ENCODE results near the gene RAPSN.

Gene RAPSN

DNA sequence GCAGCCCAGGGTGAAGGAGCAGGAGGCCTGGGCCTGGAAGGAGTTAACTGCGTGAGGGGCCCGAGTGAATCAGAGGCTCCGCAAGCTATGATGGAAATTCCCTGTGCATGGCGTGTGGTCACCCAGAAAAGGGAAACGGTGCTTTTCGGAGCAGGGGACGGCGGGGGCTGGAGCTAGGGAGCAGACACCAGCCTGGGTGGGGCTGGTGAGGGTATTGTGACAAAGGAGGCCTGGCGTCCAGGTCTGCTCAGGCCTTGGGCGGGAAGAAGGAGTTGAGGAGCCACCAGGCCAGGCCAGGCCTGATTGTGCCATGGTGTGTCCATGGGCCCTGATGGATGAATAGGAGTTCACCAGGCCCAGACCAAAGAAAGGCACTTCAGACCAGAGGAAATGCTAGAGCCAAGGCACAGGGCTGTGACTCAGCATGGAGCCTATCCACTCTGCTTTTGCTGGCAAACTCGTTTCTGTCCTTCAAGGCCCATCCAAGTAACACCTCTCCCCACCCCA lies 57.8 kb downstream of the RAPSN start:
- DNase-seq (ENCODE audit: low read depth) = no peak
- H3K4me3 ChIP-seq (ENCODE audit: low read depth, low read length) = no peak overlapping the region
- TF ChIP-seq, protein P1, sequence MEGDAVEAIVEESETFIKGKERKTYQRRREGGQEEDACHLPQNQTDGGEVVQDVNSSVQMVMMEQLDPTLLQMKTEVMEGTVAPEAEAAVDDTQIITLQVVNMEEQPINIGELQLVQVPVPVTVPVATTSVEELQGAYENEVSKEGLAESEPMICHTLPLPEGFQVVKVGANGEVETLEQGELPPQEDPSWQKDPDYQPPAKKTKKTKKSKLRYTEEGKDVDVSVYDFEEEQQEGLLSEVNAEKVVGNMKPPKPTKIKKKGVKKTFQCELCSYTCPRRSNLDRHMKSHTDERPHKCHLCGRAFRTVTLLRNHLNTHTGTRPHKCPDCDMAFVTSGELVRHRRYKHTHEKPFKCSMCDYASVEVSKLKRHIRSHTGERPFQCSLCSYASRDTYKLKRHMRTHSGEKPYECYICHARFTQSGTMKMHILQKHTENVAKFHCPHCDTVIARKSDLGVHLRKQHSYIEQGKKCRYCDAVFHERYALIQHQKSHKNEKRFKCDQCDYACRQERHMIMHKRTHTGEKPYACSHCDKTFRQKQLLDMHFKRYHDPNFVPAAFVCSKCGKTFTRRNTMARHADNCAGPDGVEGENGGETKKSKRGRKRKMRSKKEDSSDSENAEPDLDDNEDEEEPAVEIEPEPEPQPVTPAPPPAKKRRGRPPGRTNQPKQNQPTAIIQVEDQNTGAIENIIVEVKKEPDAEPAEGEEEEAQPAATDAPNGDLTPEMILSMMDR (conservative IDR thresholded peaks at IDR 0.05; ENCODE audit: low read depth, low read length) = no peak

DNA sequence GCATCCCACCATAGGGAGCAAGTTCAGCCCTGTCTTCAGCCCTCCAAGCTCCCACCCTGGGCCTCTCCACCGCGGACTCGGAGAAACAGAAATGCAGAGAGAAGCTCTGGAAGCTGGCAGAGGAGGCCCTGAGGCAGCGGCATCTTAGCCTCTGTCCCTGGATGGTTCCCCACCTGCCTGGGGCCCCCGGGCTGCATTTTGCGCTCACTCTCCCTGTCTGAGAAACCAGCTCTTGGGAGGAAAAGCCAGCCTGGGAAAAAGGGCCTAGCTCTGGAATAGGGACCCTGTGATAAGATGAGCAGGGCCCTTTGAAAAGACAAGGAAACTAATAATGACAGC lies 58.5 kb downstream of the RAPSN start:
- no peak overlapping the region for H3K4me3 ChIP-seq (ENCODE audit: low read depth, low read length)
- no peak for DNase-seq (ENCODE audit: low read depth)
- TF ChIP-seq, protein P1 (conservative IDR thresholded peaks at IDR 0.05; ENCODE audit: low read depth, low read length) = no peak

DNA sequence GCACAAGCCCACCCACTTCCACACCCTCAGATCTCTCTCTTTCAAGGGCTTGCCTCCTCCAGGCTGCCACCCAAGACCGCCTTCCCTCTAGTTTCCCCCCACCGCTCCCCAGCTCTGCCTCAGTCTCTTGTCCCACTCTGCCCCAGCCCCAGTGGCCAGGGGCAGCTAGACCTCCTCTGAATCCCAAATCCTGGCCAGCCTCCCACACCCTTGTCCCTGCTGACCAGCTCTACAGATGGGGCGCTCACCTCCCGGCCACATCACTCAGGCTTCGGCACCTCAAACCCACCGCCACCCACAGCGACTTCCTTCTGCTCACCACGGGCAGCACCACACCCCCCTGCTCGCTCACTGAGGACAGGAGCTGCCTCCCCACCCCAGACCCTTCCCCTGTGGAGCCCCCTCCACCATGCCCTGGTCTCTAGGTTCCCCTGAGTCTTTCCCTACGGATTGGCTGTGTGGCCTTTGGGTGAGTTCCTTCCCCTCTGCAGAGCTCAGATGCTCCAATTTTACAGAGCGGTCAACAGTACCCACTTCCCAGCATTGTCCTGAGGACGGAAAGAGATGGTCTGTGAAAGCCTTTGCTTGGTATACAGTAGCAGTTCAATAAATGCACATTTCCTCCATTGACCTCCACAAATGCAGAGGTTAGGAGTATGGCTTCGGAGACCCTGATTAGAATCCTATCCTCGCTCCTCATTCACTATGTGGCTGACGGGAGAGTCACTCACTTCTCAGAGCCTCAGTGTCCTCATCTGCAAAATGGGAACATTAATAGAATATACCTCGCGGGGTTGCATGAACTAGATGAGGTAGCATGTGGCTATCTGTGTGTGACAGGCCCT lies 59.1 kb downstream of the RAPSN start:
- H3K4me3 ChIP-seq (ENCODE audit: low read depth, low read length) = no peak overlapping the region
- TF ChIP-seq, protein P1 (conservative IDR thresholded peaks at IDR 0.05; ENCODE audit: low read depth, low read length) = no peak
- no peak for DNase-seq (ENCODE audit: low read depth)

DNA sequence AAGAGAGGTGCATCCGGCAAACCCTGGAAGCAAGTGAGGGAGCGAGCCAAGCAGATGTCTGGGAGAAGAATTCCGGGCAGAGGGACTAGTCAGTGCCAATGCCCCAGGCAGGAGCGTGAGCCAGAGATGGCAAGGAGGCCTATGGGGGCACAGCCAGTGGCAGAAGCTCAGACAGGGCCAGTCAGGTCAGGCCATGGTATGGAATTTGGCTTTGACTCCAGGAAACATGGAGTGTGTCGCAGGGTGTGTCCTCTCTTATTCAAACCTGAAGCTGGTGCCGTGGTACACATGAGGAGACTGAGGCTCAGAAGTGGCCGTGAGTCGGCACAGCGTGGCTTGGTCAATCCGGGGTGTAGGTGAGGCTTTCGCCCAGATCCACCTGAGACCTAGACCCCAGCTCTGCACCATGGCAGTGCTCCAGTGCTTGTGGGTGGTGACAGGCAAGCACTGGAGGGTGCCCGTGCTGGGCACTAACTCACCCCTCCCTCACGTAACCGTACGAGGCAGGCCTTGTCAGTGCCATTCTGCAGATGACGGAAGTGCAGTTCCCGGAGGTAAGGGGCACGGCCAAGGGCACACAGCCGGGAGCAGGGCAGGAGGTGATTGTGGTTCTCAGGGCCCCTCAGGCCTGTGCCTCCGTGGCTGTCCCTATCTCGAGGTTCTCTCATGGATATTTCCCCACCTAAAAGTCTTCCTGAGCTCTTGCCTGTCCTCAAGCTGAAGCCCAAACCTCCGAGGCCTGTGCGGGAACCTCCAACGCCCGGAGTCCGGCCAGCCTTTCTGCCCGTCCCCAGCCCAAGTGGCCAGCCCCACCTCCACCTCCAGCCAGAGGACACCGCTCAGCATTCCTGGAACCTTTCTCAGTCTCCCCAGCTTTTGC lies 60.0 kb downstream of the RAPSN start:
- no peak for DNase-seq (ENCODE audit: low read depth)
- H3K4me3 ChIP-seq (ENCODE audit: low read depth, low read length) = no peak overlapping the region
- TF ChIP-seq, protein P1 (conservative IDR thresholded peaks at IDR 0.05; ENCODE audit: low read depth, low read length) = no peak

DNA sequence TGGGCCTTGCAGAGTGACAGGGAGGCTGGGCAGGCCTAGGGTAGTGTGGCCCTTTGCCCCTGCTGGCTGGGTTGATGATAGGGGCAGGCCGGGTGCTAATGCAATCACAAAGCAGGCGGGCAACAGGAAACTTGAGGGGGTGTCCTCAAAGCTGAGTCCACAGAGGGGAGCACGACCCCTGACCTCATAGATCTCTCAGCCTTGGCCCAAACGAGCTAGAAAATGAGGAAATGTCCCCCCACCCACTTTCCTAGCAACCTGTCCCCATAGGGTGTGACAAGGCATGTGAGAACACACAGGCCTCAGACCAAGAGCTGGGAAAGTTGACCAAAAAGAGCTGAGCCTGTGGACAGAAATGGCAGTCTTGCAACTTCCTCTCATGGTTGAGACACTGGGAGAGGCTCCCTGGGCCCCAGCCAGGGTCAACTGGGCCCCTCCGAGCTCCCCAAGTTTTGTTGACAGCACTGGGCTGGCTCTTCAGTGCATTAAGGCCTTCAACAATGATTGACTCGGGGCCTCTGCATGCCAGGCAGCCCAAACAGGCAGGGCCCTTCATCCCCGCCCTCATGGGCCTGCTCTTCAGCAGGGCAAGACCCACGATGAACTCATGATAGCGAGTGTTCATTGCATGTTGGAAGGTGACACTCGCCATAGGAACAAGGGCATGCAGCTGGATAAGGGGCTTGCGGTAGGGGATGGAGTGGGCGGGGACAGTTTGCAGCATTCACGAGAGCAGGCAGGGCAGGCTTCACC lies 60.8 kb downstream of the RAPSN start:
- no peak overlapping the region for H3K4me3 ChIP-seq (ENCODE audit: low read depth, low read length)
- TF ChIP-seq, protein P1 (conservative IDR thresholded peaks at IDR 0.05; ENCODE audit: low read depth, low read length) = no peak
- DNase-seq (ENCODE audit: low read depth) = no peak
